HG03565 (cell line): ENCODE results near the gene GRID1.

ENCODE experiments used
- ATAC-seq: cut with Tn5 transposase; IDR thresholded peaks from one replicate; pipeline ENCODE4 v1.9.1; 2021; ENCODE audit warnings: mild to moderate bottlenecking, moderate library complexity; ENCODE audit not compliant: unreplicated experiment

The GRID1 gene

GRCh38 chr10:86295351-86295750, 71.2 kb downstream of the GRID1 start:
- no peak for ATAC-seq

- ATAC-seq, result no peak
Measured at GRCh38 chr10:86294346-86295265, 72.0 kb downstream of the GRID1 start.

- no peak for ATAC-seq
Measured at GRCh38 chr10:86293396-86293791, 73.2 kb downstream of the GRID1 start.

- ATAC-seq, result no peak
Measured at GRCh38 chr10:86292462-86293395, 73.9 kb downstream of the GRID1 start.

- no peak for ATAC-seq
Measured at GRCh38 chr10:86291616-86292340, 74.8 kb downstream of the GRID1 start.

GRCh38 chr10:86290933-86291615, 75.5 kb downstream of the GRID1 start:
- no peak for ATAC-seq

- no peak for ATAC-seq
Measured at GRCh38 chr10:86289577-86289868, 77.1 kb downstream of the GRID1 start.

- ATAC-seq, result no peak
Measured at GRCh38 chr10:86288695-86289576, 77.7 kb downstream of the GRID1 start.

GRCh38 chr10:86287966-86288579, 78.5 kb downstream of the GRID1 start:
- no peak for ATAC-seq

GRCh38 chr10:86287110-86287793, 79.3 kb downstream of the GRID1 start:
- ATAC-seq, result no peak

- ATAC-seq, result no peak
Measured at GRCh38 chr10:86286236-86287109, 80.1 kb downstream of the GRID1 start.

- ATAC-seq, result no peak
Measured at GRCh38 chr10:86285136-86285790, 81.3 kb downstream of the GRID1 start.

GRCh38 chr10:86284355-86285105, 82.1 kb downstream of the GRID1 start:
- ATAC-seq, result no peak

- no peak for ATAC-seq
Measured at GRCh38 chr10:86283466-86284287, 82.9 kb downstream of the GRID1 start.

- no peak for ATAC-seq
Measured at GRCh38 chr10:86282664-86283465, 83.7 kb downstream of the GRID1 start.
